Upper lobe of left lung (tissue), 4 donors: Measurements from ENCODE around the gene NXPH3.

Source experiments
- CTCF ChIP-seq, 6 experiments: fragments of 450-650 bp in 4 of 6; fragments of 200-600 bp in 2 of 6; sonication (generic) in 2 of 6; IDR thresholded peaks; one replicate each; pipeline ENCODE4 v1.5.1; 2016 to 2019; ENCODE audit warnings: antibody characterized with exemption in 6 of 6
- POLR2A ChIP-seq, 4 donors: fragments of 450-650 bp; IDR thresholded peaks; one replicate each; pipeline ENCODE4 v1.5.1; 2016 to 2017; ENCODE audit warnings: antibody characterized with exemption in 4 of 4, mild to moderate bottlenecking in 2 of 4
- POLR2AphosphoS5 ChIP-seq, 2 donors: sonication (generic); formaldehyde crosslinking; IDR thresholded peaks; one replicate each; pipeline ENCODE4 v1.5.1; 2017; ENCODE audit warnings: antibody characterized with exemption in 2 of 2

- TF ChIP-seq CTCF (IDR thresholded peaks at IDR 0.05) (no peak), POLR2A (IDR thresholded peaks at IDR 0.05) (no peak), POLR2AphosphoS5 (IDR thresholded peaks at IDR 0.05) (no peak)
These were observed 28.8 kb upstream of the NXPH3 start for GRCh38 chr17:49546546-49547535.
